GM18505 (cell line): ENCODE measurements around the gene BEND2.
"Not testable (repeated sequence)": the region's sequence is repeated elsewhere in the genome, so short reads cannot be mapped to it uniquely, and the experiment has no call there.

Source experiments
- ATAC-seq: cut with Tn5 transposase; IDR thresholded peaks from one replicate; pipeline ENCODE4 v1.9.1; 2021; ENCODE audit not compliant: unreplicated experiment
- POLR2A ChIP-seq: IDR thresholded peaks from 4 replicates; pipeline ENCODE4 v1.6.1; 2011; ENCODE audit warnings: borderline replicate concordance; ENCODE audit not compliant: insufficient read depth, insufficient read length; ENCODE audit errors: extremely low read depth

Gene BEND2

GRCh38 chrX:18220786-18221185, at the start of gene BEND2:
Gene BEND2 (minus strand): TSS chrX:18220886. CDS start chrX:18220750, 136 bp downstream.
- no peak for ATAC-seq
- TF ChIP-seq POLR2A: no peak

- no peak for TF ChIP-seq POLR2A
These were observed 34.4 kb upstream of the BEND2 start for GRCh38 chrX:18255059-18255458.

GRCh38 chrX:18252644-18253359, 32.1 kb upstream of the BEND2 start:
- no peak for TF ChIP-seq POLR2A
- no peak for ATAC-seq

More at GRCh38 chrX:18255059-18255458, 34.4 kb upstream of the BEND2 start:
- ATAC-seq: no peak

- not testable (repeated sequence) for ATAC-seq
These were observed 9.0 kb upstream of the BEND2 start for GRCh38 chrX:18229646-18230045.

- no peak for TF ChIP-seq POLR2A
These were observed 7.4 kb upstream of the BEND2 start for GRCh38 chrX:18228069-18228468.

GRCh38 chrX:18227458-18227857, 6.8 kb upstream of the BEND2 start:
- no peak for ATAC-seq
- TF ChIP-seq POLR2A: no peak

More at GRCh38 chrX:18228069-18228468, 7.4 kb upstream of the BEND2 start:
- no peak for ATAC-seq

- no peak for TF ChIP-seq POLR2A
- ATAC-seq: no peak
These were observed 10.2 kb downstream of the BEND2 start for GRCh38 chrX:18210470-18210869.

- ATAC-seq: no peak
- TF ChIP-seq POLR2A: no peak
These were observed 14.0 kb downstream of the BEND2 start for GRCh38 chrX:18206657-18207056.

GRCh38 chrX:18203631-18204030, 17.1 kb downstream of the BEND2 start:
- no peak for ATAC-seq
- TF ChIP-seq POLR2A: no peak

GRCh38 chrX:18194688-18195087, 26.0 kb downstream of the BEND2 start:
- ATAC-seq: no peak
- TF ChIP-seq POLR2A: no peak

GRCh38 chrX:18179446-18179845, 41.2 kb downstream of the BEND2 start:
- TF ChIP-seq POLR2A: no peak

GRCh38 chrX:18174971-18175370, 45.7 kb downstream of the BEND2 start:
- no peak for TF ChIP-seq POLR2A
- no peak for ATAC-seq

More at GRCh38 chrX:18179446-18179845, 41.2 kb downstream of the BEND2 start:
- no peak for ATAC-seq

- no peak for TF ChIP-seq POLR2A
- ATAC-seq: no peak
These were observed 46.5 kb downstream of the BEND2 start for GRCh38 chrX:18174209-18174608.

- ATAC-seq: no peak
- no peak for TF ChIP-seq POLR2A
These were observed 47.0 kb downstream of the BEND2 start for GRCh38 chrX:18173494-18174180.
